Neural cell (in vitro differentiated cells): ENCODE measurements around the gene PIGM. TPM values are rescaled to one million over a fixed set of nuclear protein-coding genes. Genes with fewer than 3 reads are reported as not detected.
A peak's percentile ranks its signal among the peaks of the same experiment; 100 is the strongest.

ENCODE experiments used
- H2AFZ ChIP-seq: fragments of 200-600, 300-800 bp; sonication (generic), shearing (Covaris generic); 2 replicates; pipeline ENCODE4 v1.6.0; 2014; ENCODE audit warnings: low read depth, mild to moderate bottlenecking, antibody characterized with exemption, low read length, moderate library complexity
- H3F3A ChIP-seq: fragments of 200-600 bp; shearing (Covaris generic); 2 replicates; pipeline ENCODE4 v1.6.1; 2016; ENCODE audit warnings: mild to moderate bottlenecking, moderate library complexity, mixed read lengths, antibody characterized with exemption, low read length; ENCODE audit not compliant: insufficient read depth, poor library complexity, severe bottlenecking
- H3K27ac ChIP-seq: fragments of 200-600, 300-800 bp; sonication (generic), shearing (Covaris generic); 2 replicates; pipeline ENCODE4 v1.5.1; 2014; ENCODE audit warnings: mild to moderate bottlenecking, low read length, moderate library complexity
- H3K27me3 ChIP-seq: fragments of 300-800, 200-600 bp; sonication (generic), shearing (Covaris generic); 2 replicates; pipeline ENCODE4 v1.6.0; 2014; ENCODE audit warnings: mild to moderate bottlenecking, low read depth, low read length, moderate library complexity; ENCODE audit not compliant: insufficient read depth
- H3K36me3 ChIP-seq: fragments of 300-800, 200-600 bp; sonication (generic), shearing (Covaris generic); 2 replicates; pipeline ENCODE4 v1.5.1; 2014; ENCODE audit warnings: mild to moderate bottlenecking, antibody characterized with exemption, low read length, moderate library complexity; ENCODE audit not compliant: insufficient read depth
- H3K4me2 ChIP-seq: fragments of 300-800, 200-600 bp; sonication (generic), shearing (Covaris generic); 2 replicates; pipeline ENCODE4 v1.6.0; 2014; ENCODE audit warnings: mild to moderate bottlenecking, low read length
- H3K4me3 ChIP-seq: fragments of 300-800, 200-600 bp; sonication (generic), shearing (Covaris generic); 2 replicates; pipeline ENCODE4 v1.5.1; 2014; ENCODE audit warnings: mild to moderate bottlenecking, low read length, moderate library complexity
- H3K79me2 ChIP-seq: fragments of 200-600 bp; shearing (Covaris generic); replicated peaks from 2 replicates; pipeline ENCODE4 v1.6.0; 2014; ENCODE audit warnings: mild to moderate bottlenecking, low read length, moderate library complexity; ENCODE audit not compliant: insufficient read depth
- H3K9ac ChIP-seq: fragments of 300-800, 200-600 bp; sonication (generic), shearing (Covaris generic); 2 replicates; pipeline ENCODE4 v1.6.1; 2016; ENCODE audit warnings: mild to moderate bottlenecking, low read length, mixed read lengths
- H3K9me2 ChIP-seq: fragments of 200-600 bp; shearing (Covaris generic); 2 replicates; pipeline ENCODE4 v1.6.1; 2016; ENCODE audit warnings: mild to moderate bottlenecking, low read length, mixed read lengths; ENCODE audit not compliant: insufficient read depth
- H3K9me3 ChIP-seq: fragments of 200-600, 300-800 bp; sonication (generic), shearing (Covaris generic); 2 replicates; pipeline ENCODE4 v1.6.1; 2016; ENCODE audit warnings: mild to moderate bottlenecking, mixed run types, low read length, moderate library complexity, mixed read lengths
- H4K20me1 ChIP-seq: fragments of 200-600 bp; shearing (Covaris generic); 2 replicates; pipeline ENCODE4 v1.6.1; 2016; ENCODE audit warnings: mild to moderate bottlenecking, mixed run types; ENCODE audit not compliant: insufficient read depth
- EP300 ChIP-seq: fragments of 450-650 bp; conservative IDR thresholded peaks from 2 replicates; pipeline ENCODE4 v1.6.1; 2014; ENCODE audit warnings: antibody characterized with exemption, mild to moderate bottlenecking, moderate library complexity; ENCODE audit not compliant: poor library complexity, severe bottlenecking
- EZH2 ChIP-seq: fragments of 200-600, 300-800 bp; shearing (Covaris generic), sonication (generic); IDR thresholded peaks from 2 replicates; pipeline ENCODE4 v1.6.1; 2014; ENCODE audit warnings: antibody characterized with exemption, low read length, borderline replicate concordance, mild to moderate bottlenecking; ENCODE audit not compliant: insufficient read depth, poor library complexity, severe bottlenecking
- MXI1 ChIP-seq: fragments of 450-650 bp; conservative IDR thresholded peaks from 2 replicates; pipeline ENCODE4 v1.6.1; 2014; ENCODE audit warnings: antibody characterized with exemption, mild to moderate bottlenecking; ENCODE audit not compliant: poor library complexity, severe bottlenecking
- POLR2AphosphoS5 ChIP-seq: IDR thresholded peaks from 2 replicates; pipeline ENCODE4 v1.6.1; 2012
- RAD21 ChIP-seq: fragments of 450-650 bp; conservative IDR thresholded peaks from 2 replicates; pipeline ENCODE4 v1.6.1; 2014; ENCODE audit warnings: antibody characterized with exemption, mild to moderate bottlenecking, moderate library complexity
- SMC3 ChIP-seq: fragments of 450-650 bp; conservative IDR thresholded peaks from 2 replicates; pipeline ENCODE4 v1.6.1; 2014; ENCODE audit warnings: antibody characterized with exemption, mild to moderate bottlenecking, moderate library complexity; ENCODE audit not compliant: poor library complexity
- TAF1 ChIP-seq: IDR thresholded peaks from 2 replicates; pipeline ENCODE4 v1.6.1; 2012; ENCODE audit warnings: low read depth
- polyA plus RNA-seq: library from polyadenylated mRNA; depleted of rRNA; stranded (reverse); fragments of >200 nt; gene quantifications from 2 replicates; pipeline ENCODE4 v1.2.3, GENCODE V29; 2014
- TF ChIP-seq, protein P1 (sequence below): fragments of 450-650 bp; IDR thresholded peaks from 2 replicates; pipeline ENCODE4 v1.5.1; 2014; ENCODE audit warnings: antibody characterized with exemption, mild to moderate bottlenecking, moderate library complexity; ENCODE audit not compliant: poor library complexity, severe bottlenecking
- TF ChIP-seq, protein P2 (sequence below): IDR thresholded peaks from 2 replicates; pipeline ENCODE4 v1.6.1; 2012; ENCODE audit warnings: borderline replicate concordance

The PIGM gene
- polyA plus RNA-seq, 1 donor from 2014 or later = 3.8 TPM

DNA sequence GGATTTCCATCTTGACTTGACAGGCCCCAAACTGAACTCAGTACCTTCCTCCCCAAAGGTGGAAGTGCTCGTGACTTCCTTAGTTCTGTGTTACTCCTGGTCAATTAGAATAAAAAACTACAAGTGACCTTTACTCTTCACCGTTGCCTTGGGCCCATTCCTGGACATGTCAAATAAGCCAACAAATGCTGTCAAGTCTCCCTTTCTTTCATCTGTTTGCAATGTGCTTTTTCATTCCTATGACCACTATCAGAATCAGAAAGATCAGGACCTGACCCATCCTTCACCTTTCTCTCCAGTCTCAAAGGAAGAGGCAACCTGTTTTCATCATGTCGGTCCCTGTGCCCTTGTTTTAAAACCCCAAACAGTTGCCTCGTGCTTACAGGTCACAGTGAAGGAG, 43.1 kb upstream of the PIGM start:
- Histone ChIP-seq H3K79me2 (no peaks in the 10 kb centered on the region), H2AFZ (no peak overlapping the region), H3K4me3 (no peak overlapping the region), H3K9ac (no peak overlapping the region), H3K9me2 (no peaks in the 10 kb centered on the region), H3K9me3 (no peaks in the 10 kb centered on the region), H3K27ac (no peak overlapping the region), H3K27me3 (peaks cover 14% of the 10 kb centered on the region), H3K36me3 (no peaks in the 10 kb centered on the region), H4K20me1 (no peaks in the 10 kb centered on the region), H3F3A (no peaks in the 10 kb centered on the region), H3K4me2 (no peak overlapping the region)
- TF ChIP-seq MXI1 = no peak
- no peak for TF ChIP-seq TAF1
- TF ChIP-seq POLR2AphosphoS5 = no peak
- TF ChIP-seq, protein P1, sequence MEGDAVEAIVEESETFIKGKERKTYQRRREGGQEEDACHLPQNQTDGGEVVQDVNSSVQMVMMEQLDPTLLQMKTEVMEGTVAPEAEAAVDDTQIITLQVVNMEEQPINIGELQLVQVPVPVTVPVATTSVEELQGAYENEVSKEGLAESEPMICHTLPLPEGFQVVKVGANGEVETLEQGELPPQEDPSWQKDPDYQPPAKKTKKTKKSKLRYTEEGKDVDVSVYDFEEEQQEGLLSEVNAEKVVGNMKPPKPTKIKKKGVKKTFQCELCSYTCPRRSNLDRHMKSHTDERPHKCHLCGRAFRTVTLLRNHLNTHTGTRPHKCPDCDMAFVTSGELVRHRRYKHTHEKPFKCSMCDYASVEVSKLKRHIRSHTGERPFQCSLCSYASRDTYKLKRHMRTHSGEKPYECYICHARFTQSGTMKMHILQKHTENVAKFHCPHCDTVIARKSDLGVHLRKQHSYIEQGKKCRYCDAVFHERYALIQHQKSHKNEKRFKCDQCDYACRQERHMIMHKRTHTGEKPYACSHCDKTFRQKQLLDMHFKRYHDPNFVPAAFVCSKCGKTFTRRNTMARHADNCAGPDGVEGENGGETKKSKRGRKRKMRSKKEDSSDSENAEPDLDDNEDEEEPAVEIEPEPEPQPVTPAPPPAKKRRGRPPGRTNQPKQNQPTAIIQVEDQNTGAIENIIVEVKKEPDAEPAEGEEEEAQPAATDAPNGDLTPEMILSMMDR = no peak
- no peak for TF ChIP-seq EZH2
- TF ChIP-seq, protein P2, sequence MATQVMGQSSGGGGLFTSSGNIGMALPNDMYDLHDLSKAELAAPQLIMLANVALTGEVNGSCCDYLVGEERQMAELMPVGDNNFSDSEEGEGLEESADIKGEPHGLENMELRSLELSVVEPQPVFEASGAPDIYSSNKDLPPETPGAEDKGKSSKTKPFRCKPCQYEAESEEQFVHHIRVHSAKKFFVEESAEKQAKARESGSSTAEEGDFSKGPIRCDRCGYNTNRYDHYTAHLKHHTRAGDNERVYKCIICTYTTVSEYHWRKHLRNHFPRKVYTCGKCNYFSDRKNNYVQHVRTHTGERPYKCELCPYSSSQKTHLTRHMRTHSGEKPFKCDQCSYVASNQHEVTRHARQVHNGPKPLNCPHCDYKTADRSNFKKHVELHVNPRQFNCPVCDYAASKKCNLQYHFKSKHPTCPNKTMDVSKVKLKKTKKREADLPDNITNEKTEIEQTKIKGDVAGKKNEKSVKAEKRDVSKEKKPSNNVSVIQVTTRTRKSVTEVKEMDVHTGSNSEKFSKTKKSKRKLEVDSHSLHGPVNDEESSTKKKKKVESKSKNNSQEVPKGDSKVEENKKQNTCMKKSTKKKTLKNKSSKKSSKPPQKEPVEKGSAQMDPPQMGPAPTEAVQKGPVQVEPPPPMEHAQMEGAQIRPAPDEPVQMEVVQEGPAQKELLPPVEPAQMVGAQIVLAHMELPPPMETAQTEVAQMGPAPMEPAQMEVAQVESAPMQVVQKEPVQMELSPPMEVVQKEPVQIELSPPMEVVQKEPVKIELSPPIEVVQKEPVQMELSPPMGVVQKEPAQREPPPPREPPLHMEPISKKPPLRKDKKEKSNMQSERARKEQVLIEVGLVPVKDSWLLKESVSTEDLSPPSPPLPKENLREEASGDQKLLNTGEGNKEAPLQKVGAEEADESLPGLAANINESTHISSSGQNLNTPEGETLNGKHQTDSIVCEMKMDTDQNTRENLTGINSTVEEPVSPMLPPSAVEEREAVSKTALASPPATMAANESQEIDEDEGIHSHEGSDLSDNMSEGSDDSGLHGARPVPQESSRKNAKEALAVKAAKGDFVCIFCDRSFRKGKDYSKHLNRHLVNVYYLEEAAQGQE = no peak
- no peak for TF ChIP-seq SMC3
- TF ChIP-seq EP300 = no peak
- no peak for TF ChIP-seq RAD21

DNA sequence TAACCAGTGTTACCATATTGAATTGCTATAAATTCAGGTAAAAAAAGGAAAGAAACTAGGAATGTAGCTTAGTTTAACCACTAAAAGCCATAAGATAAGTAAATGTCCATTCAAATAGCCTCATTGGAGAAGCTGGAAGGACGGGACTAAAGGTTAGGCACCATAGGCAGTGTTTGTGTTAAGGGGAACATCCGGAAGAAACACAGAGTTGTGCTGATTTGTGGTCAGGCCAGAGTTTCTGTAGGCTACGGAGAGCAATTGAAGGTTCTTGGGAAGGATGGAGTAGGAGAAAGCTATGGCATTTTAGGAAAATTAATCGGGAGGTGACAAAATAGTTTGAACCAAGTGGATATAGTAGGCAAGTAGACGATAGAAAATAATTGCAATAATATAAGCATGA, 39.5 kb upstream of the PIGM start:
- H3K9me3 ChIP-seq = no peaks in the 10 kb centered on the region
- H3K4me3 ChIP-seq = no peak overlapping the region
- H3K9ac ChIP-seq = no peak overlapping the region
- no peak overlapping the region for H2AFZ ChIP-seq
- TF ChIP-seq EZH2 = no peak
- no peak for TF ChIP-seq SMC3
- TF ChIP-seq, protein P2 = no peak
- TF ChIP-seq EP300 = no peak
- TF ChIP-seq TAF1 = no peak
- no peak for TF ChIP-seq MXI1
- TF ChIP-seq RAD21 = no peak
- TF ChIP-seq POLR2AphosphoS5 = no peak
- TF ChIP-seq, protein P1 = no peak
- no peak overlapping the region for H3K27ac ChIP-seq
- no peaks in the 10 kb centered on the region for H3K36me3 ChIP-seq
- peaks cover 16% of the 10 kb centered on the region for H3K27me3 ChIP-seq
- no peaks in the 10 kb centered on the region for H3K79me2 ChIP-seq
- no peaks in the 10 kb centered on the region for H3K9me2 ChIP-seq
- no peaks in the 10 kb centered on the region for H4K20me1 ChIP-seq
- peak overlapping the region; percentile 74 for H3K4me2 ChIP-seq
- H3F3A ChIP-seq = no peaks in the 10 kb centered on the region
